Activated CD4-positive, alpha-beta T cell treated with anti-CD3 and anti-CD28 coated beads for 48 hours (primary cell): ENCODE results near the gene CCHCR1.

Source experiments
- DNase-seq: peaks from one replicate; pipeline ENCODE4 v3.0.0-alpha.2; 2020

CCHCR1 gene

DNA sequence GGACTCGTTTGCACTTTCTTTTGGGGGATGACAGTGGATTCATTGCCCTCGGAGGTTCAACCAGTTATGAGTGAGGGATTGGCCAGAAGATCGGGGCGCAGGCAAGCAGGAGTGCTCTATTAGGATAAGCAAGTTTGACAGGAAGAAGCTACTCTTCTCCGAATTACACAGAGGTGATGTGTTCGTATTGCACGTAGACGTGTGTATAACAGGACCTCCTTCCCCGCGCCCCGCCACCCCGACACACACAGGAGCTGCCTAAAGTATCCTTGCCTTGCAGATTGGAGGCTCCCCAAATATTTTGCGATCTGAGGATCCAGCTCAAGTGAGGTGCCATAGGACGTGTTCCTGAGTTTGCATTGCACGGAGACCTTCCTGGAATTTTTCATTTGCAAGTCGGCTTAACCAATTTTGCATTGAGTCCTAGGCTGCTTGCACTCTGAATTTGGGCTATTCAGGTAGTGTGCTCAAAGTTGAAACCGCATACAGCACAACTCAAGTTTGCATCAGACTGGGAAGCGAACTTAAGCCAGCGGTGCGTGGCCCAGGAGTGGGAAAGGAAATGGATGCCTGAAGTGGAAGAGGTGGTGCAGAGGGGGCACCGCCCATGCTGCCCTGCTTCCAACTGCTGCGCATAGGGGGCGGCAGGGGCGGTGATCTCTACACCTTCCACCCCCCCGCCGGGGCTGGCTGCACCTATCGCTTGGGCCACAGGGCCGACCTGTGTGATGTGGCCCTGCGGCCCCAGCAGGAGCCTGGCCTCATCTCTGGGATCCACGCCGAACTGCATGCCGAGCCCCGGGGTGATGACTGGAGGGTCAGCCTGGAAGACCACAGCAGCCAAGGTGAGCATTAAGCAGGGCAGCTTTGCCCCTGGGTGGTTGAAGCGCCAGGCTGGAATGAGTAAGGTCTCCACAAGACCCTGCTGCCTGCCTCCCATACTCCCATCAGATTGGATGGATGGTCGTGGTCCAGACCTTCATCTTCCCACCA is 1.6 kb upstream of the CCHCR1 start:
- peak; percentile 44 for DNase-seq

DNA sequence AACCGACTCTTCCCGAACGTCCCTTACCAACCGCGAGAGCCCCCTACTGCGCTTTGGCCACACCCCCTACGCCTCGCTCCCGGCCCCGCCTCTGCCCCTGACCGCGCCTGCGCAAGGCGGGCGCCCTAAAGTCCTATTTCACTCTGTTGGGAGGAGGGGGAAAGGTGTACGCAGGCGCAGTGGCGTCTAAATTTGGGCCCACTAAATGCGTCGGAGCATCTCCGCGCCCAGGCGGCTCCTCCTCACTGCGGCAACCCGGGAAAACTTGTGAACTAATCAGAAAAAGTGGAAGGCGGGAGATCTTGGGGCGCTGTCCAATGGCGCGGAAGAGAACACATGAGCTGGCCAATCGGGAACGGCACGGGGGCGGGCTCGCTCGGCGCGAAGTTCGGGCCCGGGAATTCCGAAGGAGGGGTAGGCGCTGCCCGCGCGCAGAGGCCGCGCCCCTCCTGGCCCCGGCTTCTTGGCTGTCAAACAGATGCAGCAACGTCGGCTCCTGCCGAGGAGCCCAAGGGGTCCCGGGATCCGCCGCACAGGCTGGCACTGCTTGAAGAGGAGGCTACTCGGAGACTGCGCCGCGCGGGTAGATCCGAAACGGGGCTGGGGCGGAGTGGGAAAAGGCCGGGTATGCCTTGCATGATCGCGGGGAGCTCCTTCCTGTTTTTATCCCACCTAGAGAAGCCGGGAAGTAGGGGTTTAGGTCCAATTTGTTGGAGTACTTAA is 699 bp upstream of the CCHCR1 start, which contains the start of gene TCF19:
TCF19 (plus strand) TSS at position 450 of the 723 bp plus-strand sequence. CDS start 881 bp downstream, outside the sequence.
- peak; percentile 99 for DNase-seq

DNA sequence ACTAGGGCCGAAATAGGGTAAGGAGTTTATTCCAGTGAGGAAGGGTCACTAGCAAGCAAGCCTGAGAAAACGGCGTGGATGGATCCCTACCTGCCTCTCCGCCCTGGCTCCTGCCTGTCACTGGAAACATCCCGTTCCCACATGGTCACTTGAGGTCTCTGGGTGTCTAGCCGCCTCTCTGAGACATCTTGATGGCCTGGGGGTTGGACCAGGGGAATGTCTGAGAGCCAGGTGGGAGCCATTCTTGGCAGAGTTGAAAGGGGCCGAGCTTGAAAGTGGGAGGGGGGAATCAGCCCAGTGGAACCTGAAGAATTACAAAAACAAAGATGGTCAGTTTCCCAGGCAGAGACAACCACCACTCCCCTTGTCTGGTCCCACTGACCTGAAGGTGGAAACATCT is 961 bp downstream of the CCHCR1 start:
- no peak for DNase-seq

DNA sequence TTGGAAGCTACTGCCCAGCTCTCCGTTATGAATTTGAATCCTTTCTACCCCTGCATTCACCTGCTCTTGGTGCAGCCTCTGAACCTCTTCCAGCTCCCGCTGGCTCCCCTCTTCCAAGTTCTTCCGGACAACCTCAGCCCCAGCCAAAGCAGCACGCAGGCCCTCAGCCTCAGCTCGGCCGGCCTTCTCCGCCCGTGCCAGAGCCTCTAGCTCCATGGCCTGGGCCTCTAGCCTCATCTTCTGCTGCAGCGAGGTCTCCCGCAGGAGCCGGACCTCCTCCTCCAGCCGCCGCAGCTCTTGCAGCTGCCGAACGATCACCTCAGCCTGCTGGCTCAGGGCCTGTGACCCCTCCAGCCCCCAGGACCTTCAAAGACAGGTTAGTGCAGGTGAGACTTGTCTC is 3.2 kb downstream of the CCHCR1 start:
- no peak for DNase-seq

DNA sequence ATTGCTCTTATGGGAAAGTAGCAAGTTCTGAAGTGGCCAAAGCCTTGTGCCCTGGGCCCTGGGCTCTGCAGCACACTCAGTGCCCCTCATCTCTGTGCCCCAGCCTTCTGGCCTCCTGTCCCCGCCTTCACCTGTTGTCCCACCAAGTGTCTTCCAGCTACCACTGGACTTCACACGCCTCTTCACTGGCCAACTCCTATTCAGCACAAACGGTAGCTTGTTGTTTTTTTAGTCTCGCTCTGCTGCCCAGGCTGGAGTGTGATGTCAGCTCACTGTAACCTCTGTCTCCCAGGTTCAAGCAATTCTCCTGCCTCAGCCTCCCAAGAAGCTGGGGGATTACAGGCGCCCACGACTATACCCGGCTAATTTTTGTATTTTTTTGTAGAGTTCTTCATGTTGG is 4.8 kb downstream of the CCHCR1 start:
- no peak for DNase-seq

DNA sequence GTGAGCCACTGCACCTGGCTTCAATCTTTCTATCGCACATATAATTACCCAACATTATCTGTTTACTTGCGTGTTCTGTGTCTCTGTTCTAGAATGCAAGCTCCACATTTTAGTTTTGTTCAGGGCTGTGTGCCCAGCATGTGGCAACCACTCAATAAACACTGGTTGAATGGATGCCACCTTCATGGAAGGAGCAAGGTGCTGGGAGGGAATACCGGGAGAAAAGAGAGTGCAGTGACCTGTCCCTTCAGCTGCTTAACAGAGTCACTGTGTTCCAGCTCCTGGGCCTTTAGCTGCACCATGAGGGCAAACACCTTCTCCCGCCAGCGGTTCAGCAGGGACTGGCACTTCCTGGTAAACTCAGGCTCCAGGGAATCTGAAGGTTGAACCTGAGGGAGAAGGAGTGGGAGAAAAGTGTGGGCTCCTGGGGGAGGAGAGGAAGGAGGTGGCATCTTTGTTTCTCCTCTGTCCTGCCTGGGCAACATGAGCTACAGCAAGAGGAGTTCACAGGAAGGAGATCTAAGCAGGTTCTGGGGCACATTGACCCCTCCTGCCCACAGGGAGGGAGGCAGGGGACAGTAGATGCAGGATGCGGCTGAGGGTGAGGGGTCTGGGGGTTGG is 7.7 kb downstream of the CCHCR1 start:
- DNase-seq = no peak

DNA sequence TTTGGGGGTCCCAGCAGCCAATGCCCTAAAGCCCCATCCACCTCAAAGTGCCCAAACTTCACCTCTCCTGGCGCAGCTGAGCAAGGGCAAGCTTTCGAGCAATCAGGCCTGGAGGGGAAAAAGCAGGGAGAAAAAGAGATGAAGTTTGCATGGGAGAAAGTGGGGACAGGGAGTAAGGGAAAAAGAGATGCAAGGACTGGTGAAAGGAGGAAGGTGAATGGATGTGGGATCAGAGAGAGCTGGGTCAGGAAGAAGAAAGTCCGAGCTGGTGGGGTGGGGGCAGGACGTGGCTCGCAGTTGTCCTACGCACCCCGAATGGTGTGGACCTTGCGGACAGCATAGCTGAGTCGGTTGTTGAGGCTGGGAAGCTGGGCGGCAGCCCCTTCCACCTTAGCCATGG is 12.2 kb downstream of the CCHCR1 start:
- no peak for DNase-seq

DNA sequence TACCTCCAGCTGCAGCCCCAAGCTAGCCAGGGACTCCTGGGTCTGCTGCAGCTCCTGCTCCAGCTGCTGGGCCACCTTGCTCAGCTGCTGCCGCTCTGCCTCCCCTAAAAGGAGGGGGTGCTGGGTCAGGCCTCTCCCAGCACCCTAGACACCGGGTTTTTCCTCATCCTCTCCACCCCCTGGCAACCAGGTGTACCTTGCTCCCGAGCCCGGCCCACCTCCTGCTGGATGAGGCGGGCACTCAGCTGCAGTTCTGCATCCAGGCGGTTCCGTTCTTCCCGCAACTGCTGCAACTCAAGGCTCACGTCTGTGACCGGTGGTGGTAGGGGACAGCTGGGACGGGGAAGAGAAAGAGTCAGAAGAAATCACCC is 12.6 kb downstream of the CCHCR1 start:
- DNase-seq = no peak

DNA sequence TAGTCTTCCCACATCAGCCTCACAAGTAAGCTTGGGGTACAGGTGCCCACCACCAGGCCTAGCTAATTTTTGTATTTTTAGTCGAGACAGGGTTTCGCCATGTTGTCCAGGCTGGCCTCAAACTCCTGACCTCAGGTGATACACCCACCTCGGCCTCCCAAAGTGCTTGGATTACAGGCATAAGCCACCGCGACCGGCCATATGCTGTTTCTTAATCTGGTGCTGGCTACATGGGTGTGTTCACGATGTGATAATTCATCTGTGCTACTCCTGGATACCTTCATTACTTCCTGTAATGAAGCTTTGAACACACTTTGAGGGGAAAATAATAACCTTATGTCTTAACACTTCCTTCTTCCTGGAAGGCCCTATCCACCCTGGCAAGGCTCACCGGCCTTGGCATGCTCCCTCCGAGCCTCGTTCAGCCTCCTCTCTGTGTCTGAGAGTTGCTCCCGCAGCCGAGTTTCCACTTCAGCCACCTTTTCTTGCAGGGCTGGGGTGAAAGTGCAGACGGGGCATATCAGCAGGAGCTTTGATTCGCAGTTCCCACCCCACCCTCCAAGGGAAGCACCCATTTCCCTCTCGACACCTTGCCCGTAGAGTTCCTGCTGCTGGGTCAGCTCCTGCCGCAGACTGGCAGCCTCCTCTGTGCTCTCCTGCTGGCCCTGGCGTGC is 13.2 kb downstream of the CCHCR1 start:
- DNase-seq = no peak

DNA sequence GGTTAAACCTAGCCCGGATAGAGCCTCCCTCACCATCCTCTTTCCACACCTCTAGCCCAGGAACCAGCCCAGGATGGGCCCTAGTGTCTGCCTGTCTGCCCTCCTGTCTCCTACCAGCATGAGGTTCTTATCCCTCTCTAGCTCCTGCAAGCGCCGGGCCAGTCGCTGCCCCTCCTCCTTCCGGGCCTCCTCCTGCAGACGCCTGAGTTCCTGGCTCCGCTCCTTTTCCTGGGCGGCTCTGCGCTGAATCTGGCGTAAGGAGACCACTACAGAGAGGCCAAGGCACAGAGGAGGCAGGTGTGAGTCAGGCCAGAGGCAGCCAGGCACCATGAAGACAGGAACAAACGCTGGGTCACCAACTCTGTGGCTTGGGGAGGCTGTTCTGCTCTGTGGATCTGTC is 14.5 kb downstream of the CCHCR1 start:
- DNase-seq = no peak

DNA sequence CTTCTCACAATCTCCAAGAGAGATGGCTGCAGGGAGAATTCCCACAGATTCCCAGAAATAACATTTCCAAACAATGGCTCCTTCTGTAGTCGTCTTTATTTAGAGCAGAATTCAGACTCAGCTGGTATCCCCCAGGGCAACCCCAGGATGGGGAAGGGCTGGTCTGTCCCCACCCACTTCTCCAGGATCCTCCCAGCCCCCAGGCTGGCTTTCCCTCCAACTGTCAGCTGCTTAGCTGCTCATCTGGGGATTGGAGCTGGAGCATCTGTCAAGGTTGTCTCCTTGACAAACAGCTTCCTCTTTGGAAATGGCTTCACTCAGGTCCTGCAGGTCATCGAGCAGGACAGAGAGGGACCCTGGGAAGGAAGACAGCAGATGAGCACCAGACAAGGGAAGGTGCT is 15.2 kb downstream of the CCHCR1 start:
- DNase-seq = no peak

DNA sequence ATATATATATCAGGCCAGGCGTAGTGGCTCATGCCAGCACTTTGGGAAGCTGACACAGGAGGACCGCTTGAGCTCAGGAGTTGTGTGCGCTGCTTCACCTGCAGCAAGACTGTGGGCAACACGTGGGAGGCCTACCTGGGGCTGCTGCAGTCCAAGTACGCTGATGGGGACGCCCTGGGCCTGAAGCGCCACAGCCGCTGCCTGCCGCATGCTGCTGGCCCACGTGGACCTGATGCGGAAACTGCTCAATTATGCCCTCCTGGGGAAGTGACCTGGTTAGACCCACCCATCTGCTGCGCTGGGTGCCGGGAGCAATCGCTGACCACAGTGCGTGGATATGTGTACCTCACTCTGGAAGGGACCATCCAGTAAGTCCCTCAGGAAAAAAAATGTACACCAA is 17.0 kb downstream of the CCHCR1 start:
- DNase-seq = no peak

DNA sequence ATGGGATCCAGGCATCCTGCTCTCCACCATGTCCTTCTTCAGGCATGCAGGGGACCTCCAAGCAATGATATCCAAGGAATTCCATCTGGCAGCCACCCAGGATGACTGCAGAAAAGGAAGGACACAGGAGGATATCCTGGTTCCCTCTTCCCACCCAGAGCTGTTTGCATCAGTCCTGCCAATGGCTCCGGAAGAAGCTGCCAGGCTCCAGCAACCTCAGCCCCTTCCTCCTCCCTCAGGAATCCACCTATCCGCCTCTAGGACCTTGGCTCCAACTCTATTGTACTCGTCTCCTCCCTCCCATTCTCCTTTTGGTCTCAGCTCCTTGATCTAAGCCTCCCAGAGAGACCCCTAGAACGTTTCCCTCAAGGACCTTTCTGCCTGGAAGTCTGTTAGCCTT is 18.0 kb downstream of the CCHCR1 start:
- no peak for DNase-seq

DNA sequence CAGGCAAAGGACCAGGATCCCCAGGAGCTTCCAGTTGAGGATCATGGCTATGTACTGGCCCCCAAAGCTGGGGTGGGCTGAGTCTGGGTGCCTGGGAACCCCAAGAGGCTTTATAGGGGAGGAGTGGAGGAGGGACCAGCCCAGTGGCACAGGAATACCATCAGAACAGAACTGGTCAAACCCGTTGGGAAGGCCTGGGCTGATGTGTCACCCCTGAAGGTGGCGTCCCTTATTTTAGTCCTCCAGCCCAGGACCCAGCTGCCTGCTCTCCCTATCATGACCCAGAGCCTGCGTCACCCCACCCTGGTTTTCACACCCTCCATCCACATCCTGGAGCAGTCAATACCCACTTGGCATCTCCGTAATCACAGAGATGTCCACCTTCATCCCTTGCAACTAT is 18.6 kb downstream of the CCHCR1 start, which contains the start of gene PSORS1C2:
PSORS1C2 (minus strand) TSS at position 85 of the 400 bp plus-strand sequence; CDS start at position 45, 40 bp downstream.
- no peak for DNase-seq

DNA sequence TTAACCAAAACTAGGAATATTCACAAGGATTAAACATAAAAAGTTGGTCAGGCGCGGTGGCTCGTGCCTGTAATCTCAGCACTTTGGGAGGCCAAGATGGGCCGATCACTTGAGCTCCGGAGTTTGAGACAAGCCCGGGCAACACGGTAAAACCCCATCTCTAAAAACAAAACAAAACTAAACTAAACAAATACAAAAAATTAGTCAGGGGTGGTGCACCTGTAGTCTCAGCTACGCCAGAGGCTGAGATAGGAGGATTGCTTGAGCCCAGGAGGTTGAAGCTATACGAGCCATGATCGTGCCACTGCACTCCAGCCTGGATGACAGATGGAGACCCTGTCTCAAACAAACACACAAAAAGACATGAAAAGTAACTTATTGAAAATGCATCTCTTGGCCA is 21.9 kb downstream of the CCHCR1 start:
- no peak for DNase-seq

DNA sequence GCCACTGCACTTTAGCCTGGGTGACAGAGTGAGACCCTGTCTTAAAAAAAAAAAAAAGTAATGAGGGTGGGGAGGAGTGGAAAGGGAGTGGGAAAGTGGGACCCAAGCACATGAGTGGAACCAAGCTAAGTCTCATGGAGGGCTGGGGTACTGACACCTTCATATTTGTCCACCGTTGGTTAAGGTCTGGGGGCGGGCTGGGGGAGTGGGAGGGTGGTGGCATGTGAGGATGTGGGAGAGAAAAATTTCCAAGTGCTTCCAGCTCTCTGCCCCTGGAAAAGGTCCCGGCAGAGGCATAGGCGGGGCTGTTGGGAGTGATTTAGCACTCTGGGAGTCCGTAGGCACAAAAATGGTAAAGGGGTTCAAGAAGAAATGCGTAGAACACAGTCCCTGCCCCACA is 24.8 kb downstream of the CCHCR1 start:
- DNase-seq = no peak

DNA sequence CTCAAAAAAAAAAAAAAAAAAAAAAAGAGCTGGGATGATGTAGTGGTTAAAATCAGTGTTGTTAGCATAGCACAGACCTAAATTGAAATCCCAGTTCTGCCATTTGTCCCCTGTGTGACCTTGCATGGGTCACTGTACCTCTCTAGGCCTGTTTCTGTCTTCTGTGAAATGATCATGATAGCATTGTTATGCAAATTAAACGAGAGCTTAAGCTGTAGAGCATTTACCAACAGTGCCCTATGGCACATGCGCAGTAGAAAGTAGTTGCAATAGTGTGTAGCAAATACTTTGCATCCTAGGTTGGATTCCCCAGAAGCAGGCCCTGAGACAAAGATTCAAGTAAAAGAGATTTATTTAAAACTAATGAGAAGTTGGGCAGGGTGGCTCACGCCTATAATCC is 26.0 kb downstream of the CCHCR1 start:
- DNase-seq = no peak

DNA sequence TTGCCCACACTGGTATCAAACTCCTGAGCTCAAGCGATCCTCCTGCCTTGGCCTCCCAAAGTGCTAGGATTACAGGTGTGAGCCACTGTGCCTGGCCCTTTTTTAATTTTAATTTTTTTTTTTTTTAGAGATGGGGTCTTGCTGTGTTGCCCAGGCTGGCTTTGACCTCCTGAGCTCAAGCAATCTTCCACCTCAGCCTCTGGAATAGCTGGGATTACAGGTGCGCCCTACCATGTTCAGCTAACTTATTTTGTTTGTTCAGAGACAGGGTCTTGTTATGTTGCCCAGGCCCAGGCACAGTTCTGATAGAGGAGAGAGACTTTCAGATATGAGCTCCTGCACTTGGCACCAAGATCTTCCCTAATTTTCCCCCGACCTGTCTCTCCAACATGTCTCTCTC is 26.9 kb downstream of the CCHCR1 start:
- DNase-seq = no peak

DNA sequence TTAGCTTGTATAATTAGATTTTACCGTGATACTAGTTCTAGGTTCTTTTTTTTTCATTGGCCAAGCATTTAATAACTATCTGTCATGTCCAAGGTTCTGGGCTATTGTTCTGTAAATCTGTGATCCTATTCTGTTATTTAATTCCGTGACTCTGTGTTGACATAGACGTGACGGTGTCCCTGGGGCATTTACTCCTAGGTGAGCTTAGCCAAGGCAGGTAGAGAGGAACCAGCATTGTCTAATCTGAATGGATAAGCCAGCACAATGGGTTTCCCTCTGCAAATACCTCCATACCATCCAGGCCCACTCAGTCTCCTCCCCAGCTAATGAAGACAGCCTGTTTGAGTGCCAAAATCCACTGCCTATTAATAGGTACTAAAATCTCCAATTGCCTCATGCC is 28.5 kb downstream of the CCHCR1 start:
- no peak for DNase-seq

DNA sequence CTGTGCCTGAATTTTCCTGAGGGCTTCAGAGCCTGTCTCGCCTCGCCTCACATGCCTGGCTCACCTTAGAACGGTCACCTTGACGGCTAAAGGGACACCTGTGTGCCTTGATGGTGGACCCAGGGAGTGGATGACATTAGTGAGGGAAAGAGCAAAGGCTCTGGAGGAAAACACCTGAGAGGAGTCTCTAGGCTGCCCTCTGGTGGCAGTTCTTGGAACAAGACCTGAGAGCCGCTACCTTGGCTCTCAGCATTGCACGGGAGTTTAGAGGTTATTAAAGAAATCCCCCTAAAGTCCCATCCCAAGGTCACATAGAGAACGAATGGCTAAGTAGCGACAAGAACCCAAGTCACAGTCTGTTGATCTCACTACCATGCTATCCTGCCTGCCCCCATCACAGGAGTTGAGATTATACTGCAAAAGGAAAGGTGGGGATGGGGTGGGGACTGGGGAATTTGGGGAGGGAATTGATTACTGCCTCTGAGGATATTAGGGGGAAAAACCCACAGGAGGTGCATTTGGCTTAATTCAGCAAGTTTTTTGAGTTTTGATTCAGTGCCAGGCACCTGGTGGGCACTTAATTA is 29.4 kb downstream of the CCHCR1 start:
- peak; percentile 81 for DNase-seq

DNA sequence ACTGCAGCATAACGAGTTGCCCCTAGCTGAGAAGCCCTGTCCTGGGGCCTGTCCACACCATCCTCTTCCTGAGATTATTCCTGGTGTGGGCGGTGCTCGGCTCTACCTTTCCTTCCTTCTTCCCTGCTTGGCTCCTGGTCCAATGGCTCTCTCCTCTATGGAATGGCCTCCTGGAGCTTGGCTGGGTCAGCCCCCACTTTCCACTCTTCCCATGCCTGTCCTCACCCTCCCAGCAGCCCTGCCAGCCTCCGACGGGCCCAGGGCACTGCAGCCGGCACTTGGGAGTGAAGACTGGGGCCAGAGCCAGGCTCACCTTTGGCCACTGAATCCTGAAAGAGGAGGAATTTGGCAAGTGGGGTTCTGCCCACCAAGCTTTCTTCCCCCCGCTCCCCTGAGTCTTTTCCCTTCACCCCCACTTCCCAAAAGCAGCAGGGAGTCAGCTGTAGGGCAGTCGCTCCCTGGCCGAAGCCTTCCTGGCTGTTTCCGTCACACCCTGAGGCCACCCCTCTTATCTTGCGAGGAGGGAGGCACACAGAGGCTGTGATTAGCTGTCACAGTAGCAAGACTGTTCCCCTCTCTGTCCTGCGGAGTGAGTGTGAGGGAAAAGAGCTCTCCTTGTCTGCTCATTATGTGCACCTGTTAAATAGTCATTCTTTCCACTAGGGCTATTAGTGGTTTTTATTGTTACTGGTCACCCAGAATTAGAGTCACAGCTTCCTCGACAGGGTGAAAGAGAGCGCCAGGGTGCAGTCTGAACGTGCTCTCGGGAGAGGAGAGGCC is 31.0 kb downstream of the CCHCR1 start:
- DNase-seq = no peak
